ENCODE results near the gene NOTCH4. TPM values are rescaled to one million over a fixed set of nuclear protein-coding genes. Genes with fewer than 3 reads are reported as not detected.

NOTCH4 gene
- total and polyA plus RNA-seq, 2 donors (not counting 3 experiments of a cell fraction or from before 2014, with no cell fraction given) = 41.7 to 114 TPM

DNA sequence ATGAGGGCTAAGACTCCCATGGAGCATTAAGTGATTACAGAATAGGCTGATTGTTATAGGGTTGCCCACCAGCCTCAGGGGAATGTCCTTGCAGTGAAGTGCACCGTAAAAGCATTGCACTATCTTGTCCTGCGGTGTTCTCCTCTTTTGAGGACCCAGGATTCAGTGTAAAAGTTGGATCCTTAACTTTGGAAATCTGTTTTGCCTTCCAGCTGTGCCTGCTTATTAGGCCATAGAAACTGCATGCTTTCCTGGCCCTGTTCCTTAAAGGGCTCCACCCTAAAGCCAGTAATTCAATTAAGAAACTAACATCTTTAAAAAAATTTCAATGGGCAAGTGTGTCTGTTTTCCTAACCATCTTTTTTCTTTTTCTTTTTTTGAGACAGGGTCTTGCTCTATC, 25.4 kb upstream of the NOTCH4 start:
- no peak for TF ChIP-seq POLR2A (IDR thresholded peaks at IDR 0.05; ENCODE audit: low read depth, low read length)
- FAIRE-seq (no peak), DNase-seq (ENCODE audit: low read depth, low spot score) (no peak)
- Histone ChIP-seq H3K4me2 (ENCODE audit: insufficient read depth, low read length) (no peak overlapping the region), H3K4me3 (replicated peaks in 1 of 3; ENCODE audit: insufficient read depth in 1 of 3, low read depth in 1 of 3, low read length in 3 of 3) (no peak overlapping the region), H3K27ac (ENCODE audit: insufficient read depth, low read depth, low read length) (no peak overlapping the region), H3K4me1 (ENCODE audit: control insufficient read depth, extremely low read depth, insufficient read depth, low read length) (peaks cover 14% of the 10 kb centered on the region), H3K79me2 (ENCODE audit: control insufficient read depth, insufficient read depth, low read length) (no peaks in the 10 kb centered on the region), H3K27me3 (ENCODE audit: control insufficient read depth in 2 of 2, insufficient read depth in 2 of 2, low read length in 2 of 2) (no peaks in the 10 kb centered on the region), H3K9ac (replicated peaks; ENCODE audit: extremely low read depth, insufficient read depth, low read length) (no peak overlapping the region), H3K9me3 (replicated peaks; ENCODE audit: control insufficient read depth, insufficient read depth, low read length) (no peaks in the 10 kb centered on the region), H2AFZ (ENCODE audit: low read depth, low read length) (no peak overlapping the region), H4K20me1 (replicated peaks; ENCODE audit: control insufficient read depth, extremely low read depth, insufficient read depth, low read length) (no peaks in the 10 kb centered on the region), H3K9me1 (replicated peaks; ENCODE audit: control insufficient read depth, extremely low read depth, insufficient read depth, low read length) (no peaks in the 10 kb centered on the region), H3K36me3 (ENCODE audit: control insufficient read depth in 2 of 2, extremely low read depth in 1 of 2, insufficient read depth in 2 of 2, low read length in 2 of 2) (no peaks in the 10 kb centered on the region)
- ChIA-PET CTCF (interaction anchor here (1.4 to 2.8 kb wide), 2 partner anchors 9 to 537 kb away, joined by 3 to 10 read pairs; no protein-coding TSS in a partner anchor), POLR2A (no interaction called here)
- intact Hi-C loops (cut with micrococcal nuclease) = no loop called here
- dilution Hi-C loops (cut with MboI; ENCODE audit: extremely low pct_ligation_motif_present, low sequenced_read_pairs) = no loop called here
- no TSS peak for BruUV-seq (replicated peaks)

DNA sequence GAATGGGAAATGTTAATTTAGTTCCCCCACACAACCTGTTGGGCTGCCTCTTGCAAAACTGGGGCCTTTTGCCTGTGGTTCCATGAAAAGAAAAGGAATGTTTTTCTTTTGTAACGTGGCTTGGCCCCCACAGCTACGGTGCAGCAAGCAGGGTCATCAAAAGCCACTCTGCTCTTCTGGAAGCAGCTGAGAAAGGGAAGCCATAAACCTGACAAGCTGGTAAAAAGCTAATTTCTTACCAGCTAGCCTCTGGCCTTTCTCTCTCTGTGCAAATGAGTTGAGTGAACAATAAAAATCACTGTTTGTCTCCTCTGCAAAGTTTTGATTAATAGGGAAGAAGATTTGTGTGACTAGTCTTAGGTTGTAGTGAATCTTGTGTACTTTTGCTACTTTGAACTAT, 23.5 kb upstream of the NOTCH4 start:
- Histone ChIP-seq H3K79me2 (ENCODE audit: control insufficient read depth, insufficient read depth, low read length) (no peaks in the 10 kb centered on the region), H2AFZ (ENCODE audit: low read depth, low read length) (no peak overlapping the region), H3K27ac (ENCODE audit: insufficient read depth, low read depth, low read length) (no peak overlapping the region), H3K4me2 (ENCODE audit: insufficient read depth, low read length) (no peak overlapping the region), H3K9ac (replicated peaks; ENCODE audit: extremely low read depth, insufficient read depth, low read length) (no peak overlapping the region), H3K9me3 (replicated peaks; ENCODE audit: control insufficient read depth, insufficient read depth, low read length) (no peaks in the 10 kb centered on the region), H3K4me1 (ENCODE audit: control insufficient read depth, extremely low read depth, insufficient read depth, low read length) (peaks cover 4% of the 10 kb centered on the region), H3K36me3 (ENCODE audit: control insufficient read depth in 2 of 2, extremely low read depth in 1 of 2, insufficient read depth in 2 of 2, low read length in 2 of 2) (no peaks in the 10 kb centered on the region), H4K20me1 (replicated peaks; ENCODE audit: control insufficient read depth, extremely low read depth, insufficient read depth, low read length) (no peaks in the 10 kb centered on the region), H3K9me1 (replicated peaks; ENCODE audit: control insufficient read depth, extremely low read depth, insufficient read depth, low read length) (no peaks in the 10 kb centered on the region), H3K4me3 (replicated peaks in 1 of 3; ENCODE audit: insufficient read depth in 1 of 3, low read depth in 1 of 3, low read length in 3 of 3) (no peak overlapping the region), H3K27me3 (ENCODE audit: control insufficient read depth in 2 of 2, insufficient read depth in 2 of 2, low read length in 2 of 2) (no peaks in the 10 kb centered on the region)
- DNase-seq (ENCODE audit: low read depth, low spot score) = no peak
- BruUV-seq (replicated peaks) = no TSS peak
- ChIA-PET CTCF (interaction anchor here (1.8 to 4.9 kb wide), 3 partner anchors 163 to 538 kb away, joined by 4 to 50 read pairs (median 10); no protein-coding TSS in a partner anchor), POLR2A (no interaction called here)
- intact Hi-C loops (cut with micrococcal nuclease) = no loop called here
- dilution Hi-C loops (cut with MboI; ENCODE audit: extremely low pct_ligation_motif_present, low sequenced_read_pairs) = no loop called here
- TF ChIP-seq, protein P1, sequence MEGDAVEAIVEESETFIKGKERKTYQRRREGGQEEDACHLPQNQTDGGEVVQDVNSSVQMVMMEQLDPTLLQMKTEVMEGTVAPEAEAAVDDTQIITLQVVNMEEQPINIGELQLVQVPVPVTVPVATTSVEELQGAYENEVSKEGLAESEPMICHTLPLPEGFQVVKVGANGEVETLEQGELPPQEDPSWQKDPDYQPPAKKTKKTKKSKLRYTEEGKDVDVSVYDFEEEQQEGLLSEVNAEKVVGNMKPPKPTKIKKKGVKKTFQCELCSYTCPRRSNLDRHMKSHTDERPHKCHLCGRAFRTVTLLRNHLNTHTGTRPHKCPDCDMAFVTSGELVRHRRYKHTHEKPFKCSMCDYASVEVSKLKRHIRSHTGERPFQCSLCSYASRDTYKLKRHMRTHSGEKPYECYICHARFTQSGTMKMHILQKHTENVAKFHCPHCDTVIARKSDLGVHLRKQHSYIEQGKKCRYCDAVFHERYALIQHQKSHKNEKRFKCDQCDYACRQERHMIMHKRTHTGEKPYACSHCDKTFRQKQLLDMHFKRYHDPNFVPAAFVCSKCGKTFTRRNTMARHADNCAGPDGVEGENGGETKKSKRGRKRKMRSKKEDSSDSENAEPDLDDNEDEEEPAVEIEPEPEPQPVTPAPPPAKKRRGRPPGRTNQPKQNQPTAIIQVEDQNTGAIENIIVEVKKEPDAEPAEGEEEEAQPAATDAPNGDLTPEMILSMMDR (IDR thresholded peaks at IDR 0.05; ENCODE audit: extremely low read depth in 1 of 2, insufficient read depth in 1 of 2, low read depth in 1 of 2, low read length in 2 of 2) = no peak
- no peak for TF ChIP-seq POLR2AphosphoS5 (IDR thresholded peaks at IDR 0.05; ENCODE audit: insufficient read depth, low read depth, low read length)
- TF ChIP-seq JUN (IDR thresholded peaks at IDR 0.05; ENCODE audit: borderline replicate concordance, insufficient read depth, insufficient read length, low read depth) = no peak
- TF ChIP-seq, protein P2, sequence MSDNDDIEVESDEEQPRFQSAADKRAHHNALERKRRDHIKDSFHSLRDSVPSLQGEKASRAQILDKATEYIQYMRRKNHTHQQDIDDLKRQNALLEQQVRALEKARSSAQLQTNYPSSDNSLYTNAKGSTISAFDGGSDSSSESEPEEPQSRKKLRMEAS (IDR thresholded peaks at IDR 0.05; ENCODE audit: insufficient read depth, insufficient read length) = no peak
- TF ChIP-seq GATA2 (IDR thresholded peaks at IDR 0.05; ENCODE audit: insufficient read depth, insufficient read length, low read depth, low read length) = no peak
- no peak for TF ChIP-seq POLR2A (IDR thresholded peaks at IDR 0.05; ENCODE audit: low read depth, low read length)
- no peak for TF ChIP-seq FOS (IDR thresholded peaks at IDR 0.05; ENCODE audit: borderline replicate concordance, insufficient read depth, low read length)
- no peak for TF ChIP-seq MYC (IDR thresholded peaks at IDR 0.05; ENCODE audit: low read depth, low read length)
- no peak for TF ChIP-seq EZH2 (IDR thresholded peaks at IDR 0.05; ENCODE audit: borderline replicate concordance, low read depth, low read length, severe bottlenecking)
- peak; percentile 8 for FAIRE-seq

Measured in endothelial cell of umbilical vein (primary cell).